Measurements from ENCODE around the gene ASIC4. TPM values are rescaled to one million over a fixed set of nuclear protein-coding genes. Genes with fewer than 3 reads are reported as not detected.

ASIC4 gene
- total and polyA plus RNA-seq, 2 of the 13 experiments (the other 11 are each of a cell fraction or from before 2014, with no cell fraction given), result 0.03 TPM; not detected in 1

DNA sequence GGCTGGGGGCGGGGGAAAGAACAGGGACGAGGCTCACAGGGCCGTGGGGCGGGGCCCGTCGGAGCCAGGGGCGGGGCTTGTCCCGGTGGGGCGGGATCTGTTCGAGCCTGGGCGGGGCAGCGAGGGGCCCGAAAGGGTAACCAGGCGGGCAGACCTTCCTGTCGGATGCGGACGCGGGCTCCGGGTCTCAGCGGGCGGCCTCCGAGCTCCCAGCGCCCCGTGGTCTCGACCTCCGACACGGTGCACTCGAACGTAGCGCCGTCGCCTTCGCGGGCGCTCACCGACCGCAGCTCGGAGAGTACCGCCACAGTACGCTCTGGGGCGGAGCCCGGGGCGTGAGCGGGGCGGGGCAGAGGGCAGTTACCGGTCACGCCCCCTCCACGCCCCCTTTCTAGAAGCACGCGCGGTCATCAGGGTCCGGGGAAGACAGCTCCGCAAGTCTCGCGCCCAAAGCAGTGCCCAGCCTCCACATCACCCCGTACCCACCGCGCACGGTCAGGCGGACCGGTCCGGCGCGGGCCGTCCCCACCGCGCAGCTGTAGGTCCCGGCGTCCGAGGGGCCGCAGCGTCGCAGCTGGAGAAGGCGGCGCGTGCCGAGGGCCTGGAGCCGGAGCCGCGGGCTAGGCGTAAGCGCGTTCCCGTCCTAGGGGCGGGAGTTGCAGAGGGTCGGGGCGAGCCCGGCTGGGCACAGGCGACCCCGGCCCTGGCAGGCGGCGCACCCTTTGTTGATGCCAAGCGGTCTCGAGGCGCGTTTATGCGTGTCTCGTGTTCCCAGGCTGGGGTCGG is 38.3 kb downstream of the ASIC4 start:
- H3K4me2 ChIP-seq (ENCODE audit: low read depth, low read length), result peak overlapping the region; percentile 90
- H3K79me2 ChIP-seq (ENCODE audit: insufficient read depth, low read length), result no peaks in the 10 kb centered on the region
- H3K9ac ChIP-seq (ENCODE audit: insufficient read depth, low read depth, low read length), result peak overlapping the region; percentile 60
- intact Hi-C loops (cut with micrococcal nuclease; ENCODE audit: unreplicated experiment) (no loop called here), in situ Hi-C loops (cut with HindIII; ENCODE audit: extremely low pct_ligation_motif_present, low pct_unique_long_range_greater_than_20kb) (no loop called here)
- no TSS peak for BruUV-seq (replicated peaks)
- H3K27ac ChIP-seq (ENCODE audit: extremely low read length, insufficient read depth, low read length), result peak overlapping the region; percentile 51
- DNase-seq (ENCODE audit: low spot score), result peak; percentile 79
- WGBS (ENCODE audit: low lambda C conversion rate), result 3% methylated on average over 50 of the region's 99 CpGs
- CTCF ChIA-PET (ENCODE audit: low intra/inter-chr PET ratio, low total read pairs), result interaction anchor here (2.4 kb wide), 1 partner anchor 11 kb away, joined by 9 read pairs; no protein-coding TSS in a partner anchor
- POLR2A ChIA-PET, result interaction anchor here (0.7 to 3.3 kb wide), 13 partner anchors 9 to 304 kb away, joined by 3 to 28 read pairs (median 8); partner anchors contain the start of genes CHPF, DNPEP, GMPPA and INHA
- FAIRE-seq, result peak; percentile 57
- H2AFZ ChIP-seq (ENCODE audit: low read length), result no peak overlapping the region
- H3K36me3 ChIP-seq (replicated peaks in 1 of 2; ENCODE audit: control insufficient read depth in 1 of 2, insufficient read depth in 2 of 2, low read length in 2 of 2), result peaks cover 9 to 22% of the 10 kb centered on the region in 2 experiments; a peak in 3 of 5 replicates
- H3K9me3 ChIP-seq (ENCODE audit: low read length), result no peaks in the 10 kb centered on the region
- H3K4me3 ChIP-seq (replicated peaks in 1 of 3; ENCODE audit: insufficient read depth in 1 of 3, low read depth in 2 of 3, low read length in 3 of 3), result peak overlapping the region; percentile 71 to 79 (median 73)
- no peaks in the 10 kb centered on the region for H3K27me3 ChIP-seq (ENCODE audit: control insufficient read depth in 1 of 2, insufficient read depth in 2 of 2, low read length in 2 of 2)
- peak; percentile 84 for ATAC-seq
- no peaks in the 10 kb centered on the region for H4K20me1 ChIP-seq (ENCODE audit: insufficient read depth, low read length)
- peaks cover 22% of the 10 kb centered on the region for H3K4me1 ChIP-seq (ENCODE audit: insufficient read depth, low read length)
- TF ChIP-seq, protein P1, sequence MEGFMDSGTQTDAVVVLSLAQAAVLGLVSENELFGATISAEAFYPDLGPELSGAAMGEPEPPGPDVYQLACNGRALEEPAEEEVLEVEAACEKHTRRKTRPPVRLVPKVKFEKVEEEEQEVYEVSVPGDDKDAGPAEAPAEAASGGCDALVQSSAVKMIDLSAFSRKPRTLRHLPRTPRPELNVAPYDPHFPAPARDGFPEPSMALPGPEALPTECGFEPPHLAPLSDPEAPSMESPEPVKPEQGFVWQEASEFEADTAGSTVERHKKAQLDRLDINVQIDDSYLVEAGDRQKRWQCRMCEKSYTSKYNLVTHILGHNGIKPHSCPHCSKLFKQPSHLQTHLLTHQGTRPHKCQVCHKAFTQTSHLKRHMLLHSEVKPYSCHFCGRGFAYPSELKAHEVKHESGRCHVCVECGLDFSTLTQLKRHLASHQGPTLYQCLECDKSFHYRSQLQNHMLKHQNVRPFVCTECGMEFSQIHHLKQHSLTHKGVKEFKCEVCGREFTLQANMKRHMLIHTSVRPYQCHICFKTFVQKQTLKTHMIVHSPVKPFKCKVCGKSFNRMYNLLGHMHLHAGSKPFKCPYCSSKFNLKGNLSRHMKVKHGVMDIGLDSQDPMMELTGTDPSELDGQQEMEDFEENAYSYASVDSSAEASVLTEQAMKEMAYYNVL (CRISPR knock-in tag; IDR thresholded peaks at IDR 0.05; ENCODE audit: borderline replicate concordance), result peak; percentile 74; the same call in 1 of the 2 replicates
- TF ChIP-seq ARID2 (CRISPR knock-in tag; IDR thresholded peaks at IDR 0.05; ENCODE audit: borderline replicate concordance), result no peak
- 0 out of 2 replicates have a peak, but pooled peaks have one; percentile 20 for TF ChIP-seq ZNF550 (CRISPR knock-in tag; IDR thresholded peaks at IDR 0.05; ENCODE audit: borderline replicate concordance)
- TF ChIP-seq ARNT2 (CRISPR knock-in tag; IDR thresholded peaks at IDR 0.05; ENCODE audit: low read depth), result peak; percentile 86
- no peak for TF ChIP-seq XRCC5 (optimal IDR thresholded peaks at IDR 0.05; ENCODE audit: low read length)
- TF ChIP-seq THYN1 (CRISPR knock-in tag; IDR thresholded peaks at IDR 0.05; ENCODE audit: borderline replicate concordance, low read depth), result no peak
- 0 out of 2 replicates have a peak, but pooled peaks have one; percentile 29 for TF ChIP-seq ZNF552 (CRISPR knock-in tag; IDR thresholded peaks at IDR 0.05; ENCODE audit: borderline replicate concordance)
- TF ChIP-seq ISL2 (CRISPR knock-in tag; IDR thresholded peaks at IDR 0.05), result peak; percentile 60; the same call in 1 of the 2 replicates
- TF ChIP-seq ZNF24 (IDR thresholded peaks at IDR 0.05), result no peak
- peak; percentile 52; the same call in 1 of the 2 replicates for TF ChIP-seq ZNF749 (CRISPR knock-in tag; IDR thresholded peaks at IDR 0.05; ENCODE audit: borderline replicate concordance)
- peak; percentile 82; the same call in 1 of the 2 replicates for TF ChIP-seq ZNF768 (CRISPR knock-in tag; IDR thresholded peaks at IDR 0.05)
- TF ChIP-seq POLR2G (IDR thresholded peaks at IDR 0.05; ENCODE audit: low read depth, low read length), result peak; percentile 64; the same call in 1 of the 2 replicates
- TF ChIP-seq ZNF703 (CRISPR knock-in tag; IDR thresholded peaks at IDR 0.05; ENCODE audit: borderline replicate concordance), result no peak
- TF ChIP-seq HNRNPLL (IDR thresholded peaks at IDR 0.05; ENCODE audit: low read depth, low read length, poor library complexity, severe bottlenecking), result peak; percentile 79
- TF ChIP-seq, protein P2, sequence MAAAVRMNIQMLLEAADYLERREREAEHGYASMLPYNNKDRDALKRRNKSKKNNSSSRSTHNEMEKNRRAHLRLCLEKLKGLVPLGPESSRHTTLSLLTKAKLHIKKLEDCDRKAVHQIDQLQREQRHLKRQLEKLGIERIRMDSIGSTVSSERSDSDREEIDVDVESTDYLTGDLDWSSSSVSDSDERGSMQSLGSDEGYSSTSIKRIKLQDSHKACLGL (CRISPR knock-in tag; IDR thresholded peaks at IDR 0.05), result peak; percentile 86
- TF ChIP-seq TGIF2 (CRISPR knock-in tag; IDR thresholded peaks at IDR 0.05), result peak; percentile 14; the same call in 1 of the 2 replicates
- no peak for TF ChIP-seq EEA1 (CRISPR knock-in tag; IDR thresholded peaks at IDR 0.05; ENCODE audit: borderline replicate concordance)
- no peak for TF ChIP-seq RORA (CRISPR knock-in tag; IDR thresholded peaks at IDR 0.05)
- TF ChIP-seq ZFP82 (CRISPR knock-in tag; IDR thresholded peaks at IDR 0.05; ENCODE audit: borderline replicate concordance), result 0 out of 2 replicates have a peak, but pooled peaks have one; percentile 41

All from HepG2 (cell line).